Activated naive CD4-positive, alpha-beta T cell treated with anti-CD3 and anti-CD28 coated beads, Interleukin-2, amount 10 ng/mL, durations not matched to agents 5 hours and 36 hours (primary cell): ENCODE results near the gene ANKFN1. TPM values are rescaled to one million over a fixed set of nuclear protein-coding genes. Genes with fewer than 3 reads are reported as not detected.

Source experiments
- total RNA-seq, 2 experiments: library from RNA; stranded (reverse); gene quantifications; one replicate each; pipeline ENCODE4 v1.2.3, GENCODE V29; 2021

ANKFN1 gene, protein sequence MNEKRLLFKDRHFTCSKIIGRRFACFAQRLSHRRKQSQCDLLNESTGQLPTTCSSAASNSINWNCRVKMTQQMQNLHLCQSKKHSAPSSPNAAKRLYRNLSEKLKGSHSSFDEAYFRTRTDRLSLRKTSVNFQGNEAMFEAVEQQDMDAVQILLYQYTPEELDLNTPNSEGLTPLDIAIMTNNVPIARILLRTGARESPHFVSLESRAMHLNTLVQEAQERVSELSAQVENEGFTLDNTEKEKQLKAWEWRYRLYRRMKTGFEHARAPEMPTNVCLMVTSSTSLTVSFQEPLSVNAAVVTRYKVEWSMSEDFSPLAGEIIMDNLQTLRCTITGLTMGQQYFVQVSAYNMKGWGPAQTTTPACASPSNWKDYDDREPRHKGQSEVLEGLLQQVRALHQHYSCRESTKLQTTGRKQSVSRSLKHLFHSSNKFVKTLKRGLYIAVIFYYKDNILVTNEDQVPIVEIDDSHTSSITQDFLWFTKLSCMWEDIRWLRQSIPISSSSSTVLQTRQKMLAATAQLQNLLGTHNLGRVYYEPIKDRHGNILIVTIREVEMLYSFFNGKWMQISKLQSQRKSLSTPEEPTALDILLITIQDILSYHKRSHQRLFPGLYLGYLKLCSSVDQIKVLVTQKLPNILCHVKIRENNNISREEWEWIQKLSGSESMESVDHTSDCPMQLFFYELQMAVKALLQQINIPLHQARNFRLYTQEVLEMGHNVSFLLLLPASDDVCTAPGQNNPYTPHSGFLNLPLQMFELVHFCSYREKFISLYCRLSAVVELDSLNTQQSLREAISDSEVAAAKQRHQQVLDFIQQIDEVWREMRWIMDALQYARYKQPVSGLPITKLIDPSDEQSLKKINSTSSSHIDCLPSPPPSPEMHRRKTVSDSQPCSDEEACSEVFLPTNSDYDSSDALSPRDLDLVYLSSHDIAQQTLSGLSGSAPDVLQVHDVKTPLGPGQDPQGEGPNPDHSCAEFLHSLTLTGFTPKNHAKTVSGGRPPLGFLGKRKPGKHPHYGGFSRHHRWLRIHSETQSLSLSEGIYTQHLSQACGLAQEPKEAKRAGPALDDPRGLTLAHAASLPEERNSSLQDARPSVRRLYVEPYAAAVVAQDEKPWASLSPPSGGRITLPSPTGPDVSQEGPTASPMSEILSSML
- not detected for total RNA-seq

DNA sequence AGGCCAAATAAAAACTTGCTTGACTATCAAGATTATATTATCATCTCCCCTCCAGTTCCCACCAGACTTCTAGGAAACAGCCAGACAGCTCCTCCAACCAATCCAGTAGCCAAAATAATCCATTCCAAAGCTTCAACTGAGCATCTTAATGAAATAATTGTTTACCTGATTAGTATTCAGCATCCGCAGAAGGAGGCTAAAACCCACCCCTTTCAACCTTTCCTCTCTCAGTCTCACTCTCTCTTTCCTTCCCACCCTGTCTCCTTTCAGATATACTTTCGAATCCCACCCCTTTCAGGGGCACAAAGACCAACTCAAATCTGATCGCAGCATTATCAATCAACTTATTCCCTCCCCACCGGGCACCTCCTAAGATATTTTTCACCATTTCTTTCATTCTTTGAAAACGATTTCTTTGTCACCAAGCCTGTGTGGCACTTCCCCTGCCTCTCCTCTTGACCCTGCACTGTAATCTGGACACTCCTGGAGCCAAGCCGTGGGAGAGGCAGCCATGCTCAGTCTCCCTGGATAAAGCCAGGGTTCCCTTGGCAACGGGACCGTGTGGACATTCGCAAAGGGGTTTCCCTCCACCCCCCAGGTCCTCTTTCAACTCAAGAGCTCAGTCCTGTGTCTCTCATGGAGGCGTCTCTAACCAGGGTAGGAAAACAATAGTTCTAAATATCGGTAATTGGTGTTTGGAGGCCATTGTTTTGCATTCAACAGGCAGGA, at the start of gene ANKFN1:
TSS of gene ANKFN1 (plus strand) at position 602 of the 729 bp plus-strand sequence. CDS start 59,193 bp downstream, outside the sequence.

